Aorta (tissue), 5 donors: ENCODE results near the gene RASD1. TPM values are rescaled to one million over a fixed set of nuclear protein-coding genes. Genes with fewer than 3 reads are reported as not detected.
"Not testable (repeated sequence)": the region's sequence is repeated elsewhere in the genome, so short reads cannot be mapped to it uniquely, and the experiment has no call there.

Experiments used
- ATAC-seq: fragments of 200-7000 bp; cut with Tn5 transposase; one replicate; pipeline ENCODE4 v1.9.1; 2022; ENCODE audit warnings: moderate library complexity; ENCODE audit not compliant: low FRiP score
- DNase-seq, 2 donors: peaks; one replicate each; pipeline ENCODE4 v3.0.0-alpha.2; 2020
- H3K27ac ChIP-seq, 2 donors: one replicate each; pipeline ENCODE4 v1.5.1; 2013; ENCODE audit warnings: low read length in 2 of 2, mild to moderate bottlenecking in 2 of 2, moderate library complexity in 2 of 2, control low read depth in 1 of 2, inconsistent platforms in 1 of 2, low read depth in 1 of 2
- H3K27me3 ChIP-seq, 2 donors: one replicate each; pipeline ENCODE4 v1.6.1; 2013; ENCODE audit warnings: control low read depth in 1 of 2, low read length in 1 of 2, mild to moderate bottlenecking in 1 of 2, moderate library complexity in 1 of 2; ENCODE audit not compliant: insufficient read depth in 2 of 2, control insufficient read depth in 1 of 2
- H3K36me3 ChIP-seq, 2 donors: one replicate each; pipeline ENCODE4 v1.6.1; 2013; ENCODE audit warnings: control low read depth in 1 of 2, low read length in 1 of 2, mild to moderate bottlenecking in 1 of 2; ENCODE audit not compliant: insufficient read depth in 2 of 2, control insufficient read depth in 1 of 2
- H3K4me1 ChIP-seq, 2 donors: one replicate each; pipeline ENCODE4 v1.6.1; 2013; ENCODE audit warnings: low read length in 2 of 2, control low read depth in 1 of 2, mild to moderate bottlenecking in 1 of 2, moderate library complexity in 1 of 2; ENCODE audit not compliant: insufficient read depth in 2 of 2, control insufficient read depth in 1 of 2
- H3K4me3 ChIP-seq, 2 donors: one replicate each; pipeline ENCODE4 v1.5.1; 2013; ENCODE audit warnings: low read length in 2 of 2, control low read depth in 1 of 2, mild to moderate bottlenecking in 1 of 2
- H3K9me3 ChIP-seq: one replicate; pipeline ENCODE4 v1.6.1; 2013; ENCODE audit warnings: mild to moderate bottlenecking, low read length; ENCODE audit not compliant: control insufficient read depth
- WGBS, 2 donors: extraction: QIAGEN DNeasy Blood & Tissue Kit; methylation state at CpG; one replicate each; pipeline ENCODE4 v1.1.7; 2013; 5-methylcytosine and 5-hydroxymethylcytosine counted together
- intact Hi-C, 2 donors: fragments of 100-400 bp; cut with DNase I; formaldehyde crosslinking; loops; one replicate each; pipeline versions ENCODE4 v1.14.2 to v1.15.0; 2022
- polyA plus RNA-seq, 2 donors: library from polyadenylated mRNA; stranded (reverse); fragments of 200-250 nt; gene quantifications; one replicate each; pipeline ENCODE4 v1.2.3, GENCODE V29; 2013
- total RNA-seq, 2 donors: library from RNA; stranded (reverse); fragmentation: NEBNext Ultra II Directional; extraction: Animal tissue kit (Norgen Biotek cat#: 25700); gene quantifications; one replicate each; pipeline ENCODE4 v1.2.1, GENCODE V29; 2021
- donor health status: healthy with polysubstance abuse.
- donor health status: Bipolar disorder and iron deficiency.
- donor health status: DM: no; HTN: no; CAD: no.
- donor health status: DM: no; HTN: no; CAD: no.
- donor health status: DM: yes; HTN: yes; CAD: no.

The RASD1 gene
- total and polyA plus RNA-seq, 4 donors = 2.9 to 50.1 (median 8.3) TPM

GRCh38 chr17:17491031-17491471 lies 5.1 kb downstream of the RASD1 start:
- no peaks in the 10 kb centered on the region for H3K9me3 ChIP-seq
- peaks cover 0 to 4% of the 10 kb centered on the region in 2 donors for H3K36me3 ChIP-seq
- no peaks in the 10 kb centered on the region for H3K27me3 ChIP-seq
- no peak overlapping the region for H3K27ac ChIP-seq
- H3K4me1 ChIP-seq = no peaks in the 10 kb centered on the region
- ATAC-seq = no peak
- intact Hi-C loops = no loop called here
- no peak overlapping the region for H3K4me3 ChIP-seq
- peak in 1 of 2 donors; percentile 19 for DNase-seq
- WGBS, 2 donors = 92% methylated on average over 10 of the region's 10 CpGs

DNA sequence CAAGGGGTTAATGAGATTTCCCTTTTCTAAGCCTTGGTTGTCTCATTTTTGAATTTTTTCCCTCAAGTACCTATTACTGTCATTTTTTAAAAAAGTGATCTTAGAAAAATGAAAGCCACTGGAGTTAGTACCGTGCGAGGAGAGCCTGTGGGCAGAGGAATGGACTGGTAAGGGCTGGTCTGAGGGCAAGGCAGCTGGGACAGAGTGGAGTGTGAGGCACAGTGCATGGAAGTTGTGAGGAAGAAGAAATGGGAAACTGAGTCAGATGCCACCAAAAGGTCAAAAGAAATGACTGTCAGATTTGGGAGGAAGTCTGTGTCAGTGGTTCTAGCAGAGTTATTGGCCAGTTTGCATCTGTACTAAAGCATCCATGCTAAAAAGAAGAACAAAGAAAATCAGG lies 8.2 kb downstream of the RASD1 start:
- DNase-seq = no peak
- no peak overlapping the region for H3K27ac ChIP-seq
- no peak for ATAC-seq
- peaks cover 0 to 4% of the 10 kb centered on the region in 2 donors for H3K36me3 ChIP-seq
- WGBS, 2 donors = 83 to 86% methylated on average over 2 of the region's 2 CpGs
- H3K4me3 ChIP-seq = no peak overlapping the region
- intact Hi-C loops = no loop called here
- H3K27me3 ChIP-seq = no peaks in the 10 kb centered on the region
- H3K4me1 ChIP-seq = no peaks in the 10 kb centered on the region
- H3K9me3 ChIP-seq = no peaks in the 10 kb centered on the region

DNA sequence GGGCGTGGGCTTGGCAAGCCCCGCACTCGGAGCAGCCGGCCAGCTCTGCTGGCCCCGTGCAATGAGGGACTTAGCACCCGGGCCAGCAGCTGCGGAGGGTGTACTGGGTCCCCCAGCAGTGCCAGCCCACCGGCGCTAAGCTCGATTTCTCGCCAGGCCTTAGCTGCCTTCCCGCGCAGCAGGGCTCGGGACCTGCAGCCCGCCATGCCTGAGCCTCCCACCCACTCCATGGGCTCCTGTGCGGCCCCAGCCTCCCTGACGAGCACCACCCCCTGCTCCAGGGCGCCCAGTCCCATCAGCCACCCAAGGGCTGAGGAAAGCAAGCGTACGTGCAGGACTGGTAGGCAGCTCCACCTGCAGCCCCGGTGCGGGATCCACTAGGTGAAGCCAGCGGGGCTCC lies 9.8 kb downstream of the RASD1 start:
- H3K27ac ChIP-seq, H3K36me3 ChIP-seq, H3K27me3 ChIP-seq, DNase-seq, intact Hi-C loops, ATAC-seq, H3K4me3 ChIP-seq, H3K9me3 ChIP-seq, H3K4me1 ChIP-seq: not testable (repeated sequence)
- WGBS, 2 donors = 96 to 98% methylated on average over 21 to 23 of the region's 23 CpGs

DNA sequence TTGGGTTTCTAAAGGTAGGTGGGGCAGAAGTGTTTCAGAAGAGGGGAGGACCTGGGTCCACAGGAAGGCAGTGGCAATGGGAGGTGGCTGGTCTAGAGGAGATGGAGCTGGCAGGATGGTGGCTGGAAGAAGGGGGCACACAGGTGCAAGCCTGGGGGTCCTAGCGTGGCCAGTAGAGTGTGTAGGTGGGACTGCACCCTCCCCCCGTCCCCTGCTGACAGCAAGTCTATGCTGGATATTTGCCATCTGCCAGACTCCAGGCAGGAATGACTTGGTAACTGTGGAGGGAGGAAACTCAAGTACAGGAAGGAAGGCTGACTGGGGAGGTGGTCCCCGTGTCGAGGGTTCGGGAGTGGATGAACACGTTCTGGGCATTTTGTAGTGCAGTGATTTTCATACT lies 10.8 kb downstream of the RASD1 start:
- H3K27me3 ChIP-seq = no peaks in the 10 kb centered on the region
- H3K4me3 ChIP-seq = no peak overlapping the region
- H3K36me3 ChIP-seq = no peaks in the 10 kb centered on the region
- 96% methylated on average over 6 of the region's 6 CpGs for WGBS, 2 donors
- intact Hi-C loops = no loop called here
- ATAC-seq (no peak), DNase-seq (no peak)
- no peaks in the 10 kb centered on the region for H3K9me3 ChIP-seq
- no peak overlapping the region for H3K27ac ChIP-seq
- no peaks in the 10 kb centered on the region for H3K4me1 ChIP-seq

DNA sequence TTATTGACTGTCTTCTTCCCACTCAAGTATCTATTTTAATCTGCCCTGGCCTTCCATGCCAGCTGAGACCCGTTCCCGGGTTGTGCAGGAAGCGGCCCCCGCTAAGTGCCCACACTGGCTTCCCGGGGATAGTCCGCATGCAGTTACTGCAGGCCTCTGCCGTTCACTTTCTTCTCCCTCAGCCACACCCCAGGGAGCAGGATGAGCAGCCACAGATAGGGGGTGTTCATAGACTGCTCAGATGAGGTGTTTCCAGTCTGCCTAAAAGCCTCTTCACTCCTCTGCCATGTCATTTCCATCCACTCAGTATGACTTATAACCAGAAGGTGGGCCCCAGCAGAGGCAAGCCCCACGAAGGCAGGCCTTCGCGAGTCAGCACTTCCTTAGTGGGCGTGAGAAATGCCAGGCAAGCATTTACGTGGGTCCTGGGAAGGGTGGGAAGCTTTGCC lies 11.7 kb downstream of the RASD1 start:
- no peaks in the 10 kb centered on the region for H3K4me1 ChIP-seq
- H3K36me3 ChIP-seq = no peaks in the 10 kb centered on the region
- no peak for ATAC-seq

DNA sequence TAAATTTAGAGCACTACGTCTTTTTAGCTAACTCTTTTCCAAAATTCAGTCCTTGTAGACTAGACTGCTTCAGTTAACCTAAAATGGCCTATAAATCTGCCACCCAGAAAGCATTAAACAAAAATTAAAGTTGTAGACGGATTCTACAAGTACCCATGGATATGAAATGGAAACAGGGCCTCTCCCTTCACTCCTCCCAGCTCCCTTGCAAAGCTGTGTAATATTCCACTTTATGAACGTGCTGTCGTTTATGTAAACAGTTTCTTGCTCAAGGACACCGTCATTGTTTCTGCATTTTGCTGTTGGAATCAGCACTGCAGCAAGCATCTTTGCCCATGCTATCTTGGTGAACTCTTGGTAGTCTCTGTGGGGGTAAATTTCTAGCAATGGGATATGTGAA lies 14.3 kb downstream of the RASD1 start:
- Histone ChIP-seq H3K4me1 (no peaks in the 10 kb centered on the region), H3K36me3 (no peaks in the 10 kb centered on the region), H3K4me3 (no peak overlapping the region), H3K9me3 (no peaks in the 10 kb centered on the region), H3K27ac (no peak overlapping the region), H3K27me3 (no peaks in the 10 kb centered on the region)
- 61 to 62% methylated on average over 5 of the region's 5 CpGs for WGBS, 2 donors
- intact Hi-C loops = no loop called here
- ATAC-seq (no peak), DNase-seq (no peak)

More for the DNA sequence above, 11.7 kb downstream of the RASD1 start:
- Histone ChIP-seq H3K4me3 (no peak overlapping the region), H3K27ac (no peak overlapping the region), H3K27me3 (no peaks in the 10 kb centered on the region), H3K9me3 (no peaks in the 10 kb centered on the region)
- intact Hi-C loops = no loop called here
- 78 to 81% methylated on average over 12 of the region's 12 CpGs for WGBS, 2 donors
- no peak for DNase-seq

DNA sequence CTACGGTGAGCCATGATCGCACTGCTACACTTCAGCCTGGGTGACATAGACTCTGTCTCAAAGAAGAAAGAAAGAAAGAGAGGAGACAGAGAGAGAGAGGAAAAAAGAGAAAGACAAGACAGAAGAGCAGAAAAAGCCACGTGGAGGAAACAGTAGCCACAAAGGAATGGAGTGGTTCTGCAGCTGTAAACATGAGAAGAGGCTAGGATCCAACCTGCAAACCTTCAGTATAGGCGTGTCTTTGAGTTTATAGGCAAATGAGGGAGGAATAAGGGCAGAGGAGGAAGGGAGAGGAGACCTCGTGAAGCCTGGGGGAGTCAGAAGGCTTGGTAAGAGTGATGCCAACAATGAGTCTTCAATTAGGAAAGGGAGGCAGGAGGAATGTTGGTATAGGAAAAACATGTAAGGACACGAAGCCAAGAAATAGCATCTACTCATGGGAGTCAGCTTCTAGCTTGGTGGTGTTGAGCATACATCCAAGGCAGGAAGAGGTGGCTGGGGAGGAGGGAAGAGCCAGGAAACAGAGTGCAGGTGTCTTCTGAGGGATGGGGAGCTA lies 15.5 kb downstream of the RASD1 start:
- Histone ChIP-seq H3K36me3 (no peaks in the 10 kb centered on the region), H3K27me3 (no peaks in the 10 kb centered on the region), H3K9me3 (no peaks in the 10 kb centered on the region), H3K27ac (no peak overlapping the region), H3K4me3 (no peak overlapping the region), H3K4me1 (no peaks in the 10 kb centered on the region)
- ATAC-seq = no peak
- intact Hi-C loops = no loop called here
- DNase-seq = no peak
- 78 to 81% methylated on average over 6 of the region's 6 CpGs for WGBS, 2 donors

GRCh38 chr17:17479209-17479608 lies 17.0 kb downstream of the RASD1 start:
- no peaks in the 10 kb centered on the region for H3K36me3 ChIP-seq
- no peaks in the 10 kb centered on the region for H3K27me3 ChIP-seq
- H3K4me3 ChIP-seq = no peak overlapping the region
- no peaks in the 10 kb centered on the region for H3K4me1 ChIP-seq
- H3K9me3 ChIP-seq = no peaks in the 10 kb centered on the region
- 96 to 97% methylated on average over 3 of the region's 3 CpGs for WGBS, 2 donors
- intact Hi-C loops = no loop called here
- ATAC-seq = no peak
- no peak for DNase-seq
- H3K27ac ChIP-seq = no peak overlapping the region

- H3K4me1 ChIP-seq = no peaks in the 10 kb centered on the region
- H3K27me3 ChIP-seq = no peaks in the 10 kb centered on the region
- WGBS, 2 donors = 0 to 1% methylated on average over 47 of the region's 47 CpGs
- H3K4me3 ChIP-seq = peak within 1 kb of the TSS; percentile 42 to 60
- peak; percentile 95 to 98 for DNase-seq
- no peaks in the 10 kb centered on the region for H3K36me3 ChIP-seq
- no peaks in the 10 kb centered on the region for H3K9me3 ChIP-seq
- peak within 1 kb of the TSS in 1 of 2 donors; percentile 3 for H3K27ac ChIP-seq
- peak; percentile 96 for ATAC-seq
- intact Hi-C loops = loop anchor here in 1 of 2 donors (2.0 kb wide), 1 partner anchor 20 kb away; the partner anchor contains the start of gene RASD1
These were observed 19.2 kb downstream of the RASD1 start, which contains the start of gene MED9 for GRCh38 chr17:17476865-17477467. Gene MED9 (plus strand): TSS chr17:17477000. CDS start chr17:17477042, 42 bp downstream.
